ENCODE measurements around the gene SMARCB1. TPM values are rescaled to one million over a fixed set of nuclear protein-coding genes. Genes with fewer than 3 reads are reported as not detected.

The SMARCB1 gene
- total RNA-seq, 1 donor from 2014 or later: 52.0 TPM

- H3K4me3 ChIP-seq: no peak overlapping the region
- peaks cover 28% of the 10 kb centered on the region for H3K4me1 ChIP-seq
- H3K27ac ChIP-seq (replicated peaks): no peak overlapping the region
- no peak for TF ChIP-seq CTCF (IDR thresholded peaks at IDR 0.05; ENCODE audit: borderline replicate concordance)
- H3K9me3 ChIP-seq (replicated peaks): no peaks in the 10 kb centered on the region
- no peaks in the 10 kb centered on the region for H3K27me3 ChIP-seq (ENCODE audit: low read depth)
- intact Hi-C loops (cut with micrococcal nuclease): no loop called here
- peaks cover 7% of the 10 kb centered on the region for H3K36me3 ChIP-seq
- no peak for DNase-seq
Observed at GRCh38 chr22:23781511-23782183, 5.1 kb upstream of the SMARCB1 start.

- DNase-seq: no peak
- no peaks in the 10 kb centered on the region for H3K9me3 ChIP-seq (replicated peaks)
Observed at GRCh38 chr22:23782252-23782651, 4.5 kb upstream of the SMARCB1 start.

GRCh38 chr22:23782703-23783102 lies 4.1 kb upstream of the SMARCB1 start:
- peaks cover 30% of the 10 kb centered on the region for H3K4me1 ChIP-seq
- peaks cover 7% of the 10 kb centered on the region for H3K36me3 ChIP-seq
- H3K4me3 ChIP-seq: no peak overlapping the region
- no peak for DNase-seq
- H3K9me3 ChIP-seq (replicated peaks): no peaks in the 10 kb centered on the region
- H3K27ac ChIP-seq (replicated peaks): no peak overlapping the region
- H3K27me3 ChIP-seq (ENCODE audit: low read depth): no peaks in the 10 kb centered on the region
- TF ChIP-seq CTCF (IDR thresholded peaks at IDR 0.05; ENCODE audit: borderline replicate concordance): no peak
- intact Hi-C loops (cut with micrococcal nuclease): no loop called here

More at GRCh38 chr22:23782252-23782651, 4.5 kb upstream of the SMARCB1 start:
- Histone ChIP-seq H3K36me3 (peaks cover 7% of the 10 kb centered on the region), H3K27ac (replicated peaks) (no peak overlapping the region), H3K4me3 (no peak overlapping the region), H3K27me3 (ENCODE audit: low read depth) (no peaks in the 10 kb centered on the region), H3K4me1 (peaks cover 30% of the 10 kb centered on the region)
- no peak for TF ChIP-seq CTCF (IDR thresholded peaks at IDR 0.05; ENCODE audit: borderline replicate concordance)
- intact Hi-C loops (cut with micrococcal nuclease): no loop called here

- Histone ChIP-seq H3K27me3 (ENCODE audit: low read depth) (no peaks in the 10 kb centered on the region), H3K9me3 (replicated peaks) (no peaks in the 10 kb centered on the region), H3K36me3 (peaks cover 7% of the 10 kb centered on the region), H3K27ac (replicated peaks) (no peak overlapping the region), H3K4me1 (peaks cover 30% of the 10 kb centered on the region), H3K4me3 (no peak overlapping the region)
- no peak for TF ChIP-seq CTCF (IDR thresholded peaks at IDR 0.05; ENCODE audit: borderline replicate concordance)
- intact Hi-C loops (cut with micrococcal nuclease): no loop called here
- no peak for DNase-seq
Observed at GRCh38 chr22:23783265-23784150, 3.3 kb upstream of the SMARCB1 start.

- Histone ChIP-seq H3K27me3 (ENCODE audit: low read depth) (no peaks in the 10 kb centered on the region), H3K9me3 (replicated peaks) (no peaks in the 10 kb centered on the region), H3K4me3 (no peak overlapping the region), H3K27ac (replicated peaks) (no peak overlapping the region), H3K36me3 (peaks cover 4% of the 10 kb centered on the region), H3K4me1 (peaks cover 37% of the 10 kb centered on the region)
- TF ChIP-seq CTCF (IDR thresholded peaks at IDR 0.05; ENCODE audit: borderline replicate concordance): no peak
- intact Hi-C loops (cut with micrococcal nuclease): no loop called here
- DNase-seq: no peak
Observed at GRCh38 chr22:23784215-23784732, 2.5 kb upstream of the SMARCB1 start.

Measured in left ventricle myocardium inferior (tissue), 1 donor.